Esophagus muscularis mucosa (tissue), 3 donors: ENCODE results near the gene BMP6.

Experiments used
- CTCF ChIP-seq, 3 experiments: fragments of 200-600 bp in 2 of 3; fragments of 450-650 bp in 1 of 3; sonication (generic) in 2 of 3; IDR thresholded peaks; one replicate each; pipeline ENCODE4 v1.5.1; 2017 to 2019; ENCODE audit warnings: antibody characterized with exemption in 3 of 3, mild to moderate bottlenecking in 2 of 3, moderate library complexity in 1 of 3
- POLR2A ChIP-seq: fragments of 450-650 bp; IDR thresholded peaks from one replicate; pipeline ENCODE4 v1.6.1; 2017; ENCODE audit warnings: antibody characterized with exemption, moderate library complexity, mild to moderate bottlenecking, low read depth

DNA sequence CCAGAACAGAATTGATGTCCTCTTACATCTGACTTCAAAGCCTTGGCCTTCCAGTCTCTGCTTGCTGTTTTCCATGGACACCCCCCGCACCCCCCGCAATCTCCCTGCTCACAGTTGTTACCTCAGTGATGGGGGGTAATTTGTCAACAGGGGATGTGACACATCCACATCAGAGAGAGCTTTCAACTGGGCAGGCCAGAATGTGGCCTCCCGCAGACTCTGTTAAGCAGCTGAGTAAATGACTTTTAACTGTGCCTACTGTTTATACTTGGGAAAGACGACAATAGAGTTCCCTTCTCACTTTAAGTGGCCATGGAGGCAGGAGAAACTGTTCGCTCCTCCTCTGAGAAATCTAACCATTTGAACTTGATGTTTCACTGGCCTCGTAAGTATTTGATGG lies 133.7 kb downstream of the BMP6 start:
- TF ChIP-seq POLR2A, result no peak
- no peak for TF ChIP-seq CTCF (IDR thresholded peaks at IDR 0.05)
